ENCODE results near the gene TEX22.

TEX22 gene

GRCh38 chr14:105436402-105436801 is 38.1 kb downstream of the TEX22 start:
- no peaks in the 10 kb centered on the region for H3K9me3 ChIP-seq (ENCODE audit: control insufficient read depth, insufficient read depth, low read length)
- no peak overlapping the region for H3K9ac ChIP-seq (ENCODE audit: low read depth, low read length)
- no peaks in the 10 kb centered on the region for H3K4me1 ChIP-seq (ENCODE audit: insufficient read depth, low read length)
- no peaks in the 10 kb centered on the region for H3K36me3 ChIP-seq (ENCODE audit: insufficient read depth, low read length)

- H3K9me3 ChIP-seq (ENCODE audit: control insufficient read depth, insufficient read depth, low read length), result no peaks in the 10 kb centered on the region
- H3K9ac ChIP-seq (ENCODE audit: low read depth, low read length), result no peak overlapping the region
- H3K36me3 ChIP-seq (ENCODE audit: insufficient read depth, low read length), result no peaks in the 10 kb centered on the region; the same call in 1 of the 2 replicates
- no peaks in the 10 kb centered on the region for H3K4me1 ChIP-seq (ENCODE audit: insufficient read depth, low read length)
These were observed 38.8 kb downstream of the TEX22 start for GRCh38 chr14:105436891-105437722.

- Histone ChIP-seq H3K9ac (ENCODE audit: low read depth, low read length) (no peak overlapping the region), H3K36me3 (ENCODE audit: insufficient read depth, low read length) (no peaks in the 10 kb centered on the region; the same call in 1 of the 2 replicates), H3K4me1 (ENCODE audit: insufficient read depth, low read length) (no peaks in the 10 kb centered on the region), H3K9me3 (ENCODE audit: control insufficient read depth, insufficient read depth, low read length) (no peaks in the 10 kb centered on the region)
These were observed 39.6 kb downstream of the TEX22 start for GRCh38 chr14:105437723-105438500.

GRCh38 chr14:105439179-105439578 is 40.8 kb downstream of the TEX22 start:
- Histone ChIP-seq H3K9ac (ENCODE audit: low read depth, low read length) (no peak overlapping the region), H3K4me1 (ENCODE audit: insufficient read depth, low read length) (no peaks in the 10 kb centered on the region), H3K9me3 (ENCODE audit: control insufficient read depth, insufficient read depth, low read length) (no peaks in the 10 kb centered on the region), H3K36me3 (ENCODE audit: insufficient read depth, low read length) (no peaks in the 10 kb centered on the region; the same call in 1 of the 2 replicates)

GRCh38 chr14:105439710-105440553 is 41.6 kb downstream of the TEX22 start:
- Histone ChIP-seq H3K9me3 (ENCODE audit: control insufficient read depth, insufficient read depth, low read length) (no peaks in the 10 kb centered on the region), H3K4me1 (ENCODE audit: insufficient read depth, low read length) (no peaks in the 10 kb centered on the region), H3K9ac (ENCODE audit: low read depth, low read length) (no peak overlapping the region), H3K36me3 (ENCODE audit: insufficient read depth, low read length) (no peaks in the 10 kb centered on the region; the same call in 1 of the 2 replicates)

GRCh38 chr14:105440554-105440900 is 42.2 kb downstream of the TEX22 start:
- Histone ChIP-seq H3K4me1 (ENCODE audit: insufficient read depth, low read length) (no peaks in the 10 kb centered on the region), H3K9me3 (ENCODE audit: control insufficient read depth, insufficient read depth, low read length) (no peaks in the 10 kb centered on the region), H3K9ac (ENCODE audit: low read depth, low read length) (no peak overlapping the region), H3K36me3 (ENCODE audit: insufficient read depth, low read length) (no peaks in the 10 kb centered on the region; the same call in 1 of the 2 replicates)

GRCh38 chr14:105440992-105441391 is 42.7 kb downstream of the TEX22 start:
- no peaks in the 10 kb centered on the region; the same call in 1 of the 2 replicates for H3K4me1 ChIP-seq (ENCODE audit: insufficient read depth, low read length)
- no peaks in the 10 kb centered on the region; the same call in 1 of the 2 replicates for H3K36me3 ChIP-seq (ENCODE audit: insufficient read depth, low read length)
- H3K9me3 ChIP-seq (ENCODE audit: control insufficient read depth, insufficient read depth, low read length), result no peaks in the 10 kb centered on the region
- H3K9ac ChIP-seq (ENCODE audit: low read depth, low read length), result no peak overlapping the region

- Histone ChIP-seq H3K36me3 (ENCODE audit: insufficient read depth, low read length) (no peaks in the 10 kb centered on the region; the same call in 1 of the 2 replicates), H3K9me3 (ENCODE audit: control insufficient read depth, insufficient read depth, low read length) (no peaks in the 10 kb centered on the region), H3K4me1 (ENCODE audit: insufficient read depth, low read length) (no peaks in the 10 kb centered on the region; the same call in 1 of the 2 replicates), H3K9ac (ENCODE audit: low read depth, low read length) (no peak overlapping the region)
These were observed 43.8 kb downstream of the TEX22 start for GRCh38 chr14:105442125-105442524.

- no peaks in the 10 kb centered on the region; the same call in 1 of the 2 replicates for H3K36me3 ChIP-seq (ENCODE audit: insufficient read depth, low read length)
- H3K4me1 ChIP-seq (ENCODE audit: insufficient read depth, low read length), result no peaks in the 10 kb centered on the region; the same call in 1 of the 2 replicates
- no peaks in the 10 kb centered on the region for H3K9me3 ChIP-seq (ENCODE audit: control insufficient read depth, insufficient read depth, low read length)
- H3K9ac ChIP-seq (ENCODE audit: low read depth, low read length), result no peak overlapping the region
These were observed 44.5 kb downstream of the TEX22 start for GRCh38 chr14:105442834-105443233.

GRCh38 chr14:105444859-105445258 is 46.5 kb downstream of the TEX22 start:
- Histone ChIP-seq H3K9ac (ENCODE audit: low read depth, low read length) (no peak overlapping the region), H3K9me3 (ENCODE audit: control insufficient read depth, insufficient read depth, low read length) (no peaks in the 10 kb centered on the region), H3K36me3 (ENCODE audit: insufficient read depth, low read length) (no peaks in the 10 kb centered on the region; the same call in 1 of the 2 replicates), H3K4me1 (ENCODE audit: insufficient read depth, low read length) (no peaks in the 10 kb centered on the region; the same call in 1 of the 2 replicates)

GRCh38 chr14:105445290-105445689 is 47.0 kb downstream of the TEX22 start:
- H3K36me3 ChIP-seq (ENCODE audit: insufficient read depth, low read length), result no peaks in the 10 kb centered on the region; the same call in 1 of the 2 replicates

GRCh38 chr14:105445901-105446845 is 47.8 kb downstream of the TEX22 start:
- no peaks in the 10 kb centered on the region; the same call in 1 of the 2 replicates for H3K4me1 ChIP-seq (ENCODE audit: insufficient read depth, low read length)
- H3K36me3 ChIP-seq (ENCODE audit: insufficient read depth, low read length), result no peaks in the 10 kb centered on the region; the same call in 1 of the 2 replicates

More at GRCh38 chr14:105445290-105445689, 47.0 kb downstream of the TEX22 start:
- Histone ChIP-seq H3K9ac (ENCODE audit: low read depth, low read length) (no peak overlapping the region), H3K9me3 (ENCODE audit: control insufficient read depth, insufficient read depth, low read length) (no peaks in the 10 kb centered on the region), H3K4me1 (ENCODE audit: insufficient read depth, low read length) (no peaks in the 10 kb centered on the region; the same call in 1 of the 2 replicates)

GRCh38 chr14:105446971-105447370 is 48.6 kb downstream of the TEX22 start:
- H3K36me3 ChIP-seq (ENCODE audit: insufficient read depth, low read length), result no peaks in the 10 kb centered on the region; the same call in 1 of the 2 replicates

More at GRCh38 chr14:105445901-105446845, 47.8 kb downstream of the TEX22 start:
- Histone ChIP-seq H3K9ac (ENCODE audit: low read depth, low read length) (no peak overlapping the region), H3K9me3 (ENCODE audit: control insufficient read depth, insufficient read depth, low read length) (no peaks in the 10 kb centered on the region)

More at GRCh38 chr14:105446971-105447370, 48.6 kb downstream of the TEX22 start:
- H3K4me1 ChIP-seq (ENCODE audit: insufficient read depth, low read length), result no peaks in the 10 kb centered on the region; the same call in 1 of the 2 replicates
- no peaks in the 10 kb centered on the region for H3K9me3 ChIP-seq (ENCODE audit: control insufficient read depth, insufficient read depth, low read length)
- no peak overlapping the region for H3K9ac ChIP-seq (ENCODE audit: low read depth, low read length)

Data from ES-I3 (cell line).